K562 (cell line): ENCODE data around the gene ANKRD34A. TPM values are rescaled to one million over a fixed set of nuclear protein-coding genes. Genes with fewer than 3 reads are reported as not detected.

ENCODE experiments used
- ATAC-seq: fragments of 200-7000 bp; cut with Tn5 transposase; 3 replicates; pipeline ENCODE4 v1.9.1; 2020; ENCODE audit warnings: moderate library complexity
- BruUV-seq: library from RNA; stranded (reverse); fragments of 400-500 nt; replicated peaks from 2 replicates; lab custom pipeline; 2021; lab: Mats Ljungman, UMichigan
- CTCF ChIA-PET: fragments of 300-600 bp; formaldehyde crosslinking; extraction: SDS; loops from one replicate; lab custom pipeline; 2021; ENCODE audit warnings: low intra/inter-chr PET ratio; lab: Yijun Ruan, JAX
- POLR2A ChIA-PET: fragments of 300-600, 350-650 bp; sonication (Branson Sonifier 250); formaldehyde crosslinking; extraction: SDS; loops from one replicate; lab custom pipeline; 2021; ENCODE audit warnings: antibody characterized with exemption, inconsistent platforms; lab: Yijun Ruan, JAX
- DNase-seq, 4 experiments: peaks; one replicate each; pipeline versions ENCODE4 v3.0.0 to v3.0.0-alpha.2; 2011 to 2018; ENCODE audit warnings: low spot score in 3 of 4, mixed read lengths in 3 of 4; ENCODE audit errors: extremely low read depth in 1 of 4
- FAIRE-seq: peaks from 2 replicates; lab custom pipeline; 2011; peaks lifted over from hg19 to GRCh38; lab: Jason Lieb, UNC
- H2AFZ ChIP-seq: 2 replicates; pipeline ENCODE4 v1.6.0; 2011; ENCODE audit warnings: low read depth, low read length, control low read depth, inconsistent platforms
- H3K27ac ChIP-seq: fragments of 200-600 bp; 3 replicates; pipeline ENCODE4 v1.8.0; 2011; ENCODE audit warnings: low read depth, mild to moderate bottlenecking, control low read depth, inconsistent platforms, low read length, moderate library complexity, mixed read lengths; ENCODE audit errors: extremely low read depth
- H3K27me3 ChIP-seq, 2 experiments: fragments of 300-600 bp in 1 of 2; 2 replicates in 1 of 2; 3 replicates in 1 of 2; pipeline versions ENCODE4 v1.6.0 to v1.8.0; 2011; ENCODE audit warnings: inconsistent platforms in 2 of 2, low read length in 2 of 2, mild to moderate bottlenecking in 1 of 2, mixed read lengths in 1 of 2, moderate library complexity in 1 of 2; ENCODE audit not compliant: control insufficient read depth in 2 of 2, insufficient read depth in 2 of 2
- H3K36me3 ChIP-seq: fragments of 300-600 bp; 3 replicates; pipeline ENCODE4 v1.8.0; 2011; ENCODE audit warnings: mild to moderate bottlenecking, low read length, inconsistent platforms; ENCODE audit not compliant: control insufficient read depth, insufficient read depth
- H3K4me1 ChIP-seq, 2 experiments: fragments of 200-600 bp in 1 of 2; replicated peaks in 1 of 2; 2 replicates in 1 of 2; 3 replicates in 1 of 2; pipeline versions ENCODE4 v1.5.1 to v1.8.0; 2011; ENCODE audit warnings: inconsistent platforms in 2 of 2, low read length in 2 of 2, mild to moderate bottlenecking in 1 of 2, mixed read lengths in 1 of 2, moderate library complexity in 1 of 2; ENCODE audit not compliant: control insufficient read depth in 2 of 2, insufficient read depth in 2 of 2
- H3K4me2 ChIP-seq: 2 replicates; pipeline ENCODE4 v1.6.1; 2011; ENCODE audit warnings: low read length, control low read depth, inconsistent platforms, mixed read lengths; ENCODE audit not compliant: insufficient read depth
- H3K4me3 ChIP-seq: fragments of 200-600 bp; sonication (generic), shearing (Covaris generic); 2 replicates; pipeline ENCODE4 v1.5.1; 2016; ENCODE audit warnings: control low read depth, inconsistent platforms
- H3K79me2 ChIP-seq: fragments of 200-600 bp; 3 replicates; pipeline ENCODE4 v1.8.0; 2011; ENCODE audit warnings: low read length, inconsistent platforms; ENCODE audit not compliant: control insufficient read depth, insufficient read depth
- H3K9ac ChIP-seq, 2 experiments: 2 replicates each; pipeline versions ENCODE4 v1.6.0 to v1.6.1; 2011; ENCODE audit warnings: low read depth in 2 of 2, low read length in 2 of 2, control low read depth in 1 of 2, inconsistent platforms in 1 of 2, mild to moderate bottlenecking in 1 of 2, mixed read lengths in 1 of 2; ENCODE audit not compliant: insufficient read depth in 1 of 2
- H3K9me1 ChIP-seq: one replicate; pipeline ENCODE4 v1.6.0; 2011; ENCODE audit warnings: inconsistent platforms, mild to moderate bottlenecking, low read length, moderate library complexity; ENCODE audit not compliant: control insufficient read depth, insufficient read depth
- H3K9me3 ChIP-seq: replicated peaks from 2 replicates; pipeline ENCODE4 v1.5.1; 2011; ENCODE audit warnings: low read depth, low read length, inconsistent platforms; ENCODE audit not compliant: control insufficient read depth, insufficient read depth
- H4K20me1 ChIP-seq: replicated peaks from 2 replicates; pipeline ENCODE4 v1.6.1; 2011; ENCODE audit warnings: low read length, inconsistent platforms, mixed read lengths; ENCODE audit not compliant: control insufficient read depth, insufficient read depth
- ASH1L ChIP-seq: fragments of 450-650 bp; IDR thresholded peaks from 2 replicates; pipeline ENCODE4 v1.6.1; 2018; ENCODE audit warnings: borderline replicate concordance, mild to moderate bottlenecking, low read depth; ENCODE audit not compliant: partially characterized antibody
- BRD9 ChIP-seq: fragments of 450-650 bp; IDR thresholded peaks from 2 replicates; pipeline ENCODE4 v1.6.1; 2018; ENCODE audit warnings: low read depth; ENCODE audit not compliant: partially characterized antibody
- FOXM1 ChIP-seq, 2 experiments: fragments of 450-650 bp in 1 of 2; sonication (generic) in 1 of 2; formaldehyde crosslinking in 1 of 2; IDR thresholded peaks; 2 replicates each; pipeline versions ENCODE4 v1.6.1 to v1.9.0; 2017 to 2022; ENCODE audit warnings: low read depth in 2 of 2, mild to moderate bottlenecking in 2 of 2, missing genetic modification reagents in 1 of 2, moderate library complexity in 1 of 2
- GTF2E2 ChIP-seq: fragments of 200-800 bp; sonication (Bioruptor generic); IDR thresholded peaks from 2 replicates; pipeline ENCODE4 v1.6.1; 2016; ENCODE audit warnings: missing genetic modification characterization, missing compliant biosample characterization
- JUN ChIP-seq, 2 experiments: sonication (generic) in 1 of 2; formaldehyde crosslinking in 1 of 2; IDR thresholded peaks; 2 replicates each; pipeline versions ENCODE4 v1.6.1 to v1.8.0; 2012 to 2022; ENCODE audit warnings: borderline replicate concordance in 2 of 2, mild to moderate bottlenecking in 2 of 2, improper control_type of control experiment in 1 of 2, low read depth in 1 of 2, low read length in 1 of 2, missing genetic modification reagents in 1 of 2
- KAT2B ChIP-seq: IDR thresholded peaks from one replicate; pipeline ENCODE4 v1.6.1; 2012; ENCODE audit warnings: low read depth, mild to moderate bottlenecking, control low read depth, inconsistent platforms, low read length, moderate library complexity
- NFYB ChIP-seq: IDR thresholded peaks from 2 replicates; pipeline ENCODE4 v1.6.1; 2011; ENCODE audit warnings: mild to moderate bottlenecking, moderate library complexity; ENCODE audit not compliant: insufficient read length; ENCODE audit errors: extremely low read depth
- NR2C1 ChIP-seq, 2 experiments: fragments of 450-650 bp; IDR thresholded peaks; 2 replicates each; pipeline ENCODE4 v1.6.1; 2017; ENCODE audit warnings: mild to moderate bottlenecking in 2 of 2, antibody characterized with exemption in 1 of 2, inconsistent platforms in 1 of 2, missing compliant biosample characterization in 1 of 2, missing genetic modification characterization in 1 of 2
- SMC3 ChIP-seq: conservative IDR thresholded peaks from 2 replicates; pipeline ENCODE4 v1.6.1; 2011; ENCODE audit warnings: low read depth, low read length, improper control_type of control experiment; ENCODE audit not compliant: insufficient read depth
- ZBTB7A ChIP-seq: IDR thresholded peaks from 2 replicates; pipeline ENCODE4 v1.6.1; 2011; ENCODE audit warnings: low read depth, mild to moderate bottlenecking, low read length, moderate library complexity, borderline replicate concordance; ENCODE audit not compliant: control insufficient read depth
- ZC3H11A ChIP-seq: IDR thresholded peaks from 2 replicates; pipeline ENCODE4 v1.6.1; 2012; ENCODE audit warnings: low read depth, low read length, improper control_type of control experiment
- ZFP91 ChIP-seq: sonication (generic); formaldehyde crosslinking; IDR thresholded peaks from 2 replicates; pipeline ENCODE4 v1.8.0; 2022; ENCODE audit warnings: mild to moderate bottlenecking, missing genetic modification reagents
- ZNF644 ChIP-seq: fragments of 200-800 bp; sonication (Bioruptor generic); IDR thresholded peaks from 2 replicates; pipeline ENCODE4 v1.6.1; 2016; ENCODE audit warnings: low read depth, missing genetic modification characterization, missing compliant biosample characterization
- WGBS: fragments of 100-300 bp; shearing (Covaris generic); methylation state at CpG from one replicate; pipeline ENCODE4 v1.1.6; 2016; ENCODE audit warnings: low coverage, mixed read lengths; ENCODE audit not compliant: insufficient coverage; ENCODE audit errors: missing lambda C conversion rate; 5-methylcytosine and 5-hydroxymethylcytosine counted together
- in situ Hi-C: fragments of 300-500 bp; cut with MboI; formaldehyde crosslinking; loops from 4 replicates; pipeline ENCODE4 v1.15.0; 2018; ENCODE audit warnings: inconsistent platforms, mixed read lengths
- intact Hi-C: fragments of 100-400 bp; cut with micrococcal nuclease; formaldehyde crosslinking; loops from 2 replicates; pipeline ENCODE4 v1.14.2; 2022
- polyA plus RNA-seq, 8 experiments: library from polyadenylated mRNA; depleted of rRNA in 4 of 8; stranded (reverse) in 5 of 8; unstranded in 3 of 8; fragments of >200 nt; fragmentation: Nextera tagmentation in 2 of 8; fragmentation: Illumina TruSeq in 1 of 8; extraction: Ambion mirVana in 2 of 8; extraction: Trizol in 1 of 8; gene quantifications; 2 replicates each; pipeline versions ENCODE4 v1.2.1 to v1.2.3, GENCODE V29; 2011 to 2014; ENCODE audit warnings: inconsistent platforms in 1 of 8, missing spikeins in 1 of 8
- total RNA-seq, 7 experiments: library from RNA; depleted of rRNA in 6 of 7; stranded (reverse); fragments of >200 nt in 6 of 7; fragmentation: Illumina TruSeq in 2 of 7; extraction: Trizol in 2 of 7; gene quantifications; 2 replicates each; pipeline versions ENCODE4 v1.2.1 to v1.2.3, GENCODE V29; 2011 to 2021; ENCODE audit warnings: low replicate concordance in 1 of 7
- TF ChIP-seq, protein P1 (sequence below): IDR thresholded peaks from 2 replicates; pipeline ENCODE4 v1.6.1; 2014; ENCODE audit warnings: antibody characterized with exemption

ANKRD34A gene
- total and polyA plus RNA-seq, 9 of the 15 experiments (the other 6 are each of a cell fraction or from before 2014, with no cell fraction given), result 0.06 to 1.6 (median 0.43) TPM

DNA sequence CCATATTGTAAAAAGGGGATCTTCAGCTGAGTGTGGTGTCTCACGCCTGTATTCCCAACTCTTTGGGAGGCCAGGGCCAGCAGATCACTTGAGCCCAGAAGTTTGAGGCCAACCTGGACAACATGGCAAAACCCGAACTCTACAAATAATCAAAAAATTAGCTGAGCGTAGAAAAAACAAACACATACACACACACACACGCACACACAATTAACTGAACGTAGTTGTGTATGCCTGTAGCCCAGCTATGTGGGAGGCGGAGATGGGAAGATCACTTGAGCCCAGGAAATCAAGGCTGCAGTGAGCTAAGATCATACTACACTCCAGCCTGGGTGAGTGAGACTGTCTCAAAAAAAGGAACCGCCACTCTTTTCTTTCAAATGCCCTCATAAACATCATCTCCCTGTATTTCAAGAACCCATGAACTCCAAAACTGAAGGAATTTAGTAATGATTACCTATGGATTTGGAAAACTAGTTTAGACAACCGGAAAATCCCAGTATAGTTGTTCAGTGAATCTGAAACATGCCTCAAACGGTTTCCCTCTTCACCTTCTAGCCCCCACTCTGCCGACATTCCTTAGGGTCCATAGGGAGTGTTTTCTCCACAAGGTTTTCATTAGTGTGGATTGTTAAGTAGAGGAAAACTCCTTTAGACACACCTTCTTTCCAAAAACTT lies 27.5 kb upstream of the ANKRD34A start (continued):
- TF ChIP-seq ZFP91 (CRISPR knock-in tag), result no peak

- no peak overlapping the region for H2AFZ ChIP-seq
- intact Hi-C loops, result loop anchor here (1.0 to 2.0 kb wide), 2 partner anchors 11 to 16 kb away; no protein-coding TSS in a partner anchor
- peak; percentile 25 for ATAC-seq
- TF ChIP-seq ZNF644 (no peak), ASH1L (no peak), JUN (IDR thresholded peaks at IDR 0.05; ENCODE audit: borderline replicate concordance, low read depth, low read length) (0 out of 2 replicates have a peak, but pooled peaks have one; percentile 7), JUN (CRISPR knock-in tag; IDR thresholded peaks at IDR 0.05; ENCODE audit: borderline replicate concordance) (no peak), GTF2E2 (tag) (no peak), SMC3 (no peak), ZC3H11A (no peak), NFYB (no peak), BRD9 (no peak), FOXM1 (IDR thresholded peaks at IDR 0.05; ENCODE audit: low read depth) (no peak), FOXM1 (CRISPR knock-in tag; IDR thresholded peaks at IDR 0.05; ENCODE audit: low read depth) (no peak), NR2C1 (IDR thresholded peaks at IDR 0.05) (no peak), NR2C1 (tag; IDR thresholded peaks at IDR 0.05) (0 out of 2 replicates have a peak, but pooled peaks have one; percentile 29), KAT2B (no peak), ZBTB7A (no peak)
- TF ChIP-seq, protein P1, sequence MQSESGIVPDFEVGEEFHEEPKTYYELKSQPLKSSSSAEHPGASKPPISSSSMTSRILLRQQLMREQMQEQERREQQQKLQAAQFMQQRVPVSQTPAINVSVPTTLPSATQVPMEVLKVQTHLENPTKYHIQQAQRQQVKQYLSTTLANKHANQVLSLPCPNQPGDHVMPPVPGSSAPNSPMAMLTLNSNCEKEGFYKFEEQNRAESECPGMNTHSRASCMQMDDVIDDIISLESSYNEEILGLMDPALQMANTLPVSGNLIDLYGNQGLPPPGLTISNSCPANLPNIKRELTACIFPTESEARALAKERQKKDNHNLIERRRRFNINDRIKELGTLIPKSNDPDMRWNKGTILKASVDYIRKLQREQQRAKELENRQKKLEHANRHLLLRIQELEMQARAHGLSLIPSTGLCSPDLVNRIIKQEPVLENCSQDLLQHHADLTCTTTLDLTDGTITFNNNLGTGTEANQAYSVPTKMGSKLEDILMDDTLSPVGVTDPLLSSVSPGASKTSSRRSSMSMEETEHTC, result no peak
Observed at GRCh38 chr1:145990249-145990855, 26.0 kb upstream of the ANKRD34A start.

More at GRCh38 chr1:145990249-145990855, 26.0 kb upstream of the ANKRD34A start:
- FAIRE-seq (no peak), DNase-seq (no peak)
- 45% methylated on average over 7 of the region's 7 CpGs for WGBS
- Histone ChIP-seq H3K4me2 (no peak overlapping the region), H3K9me1 (peaks cover 3% of the 10 kb centered on the region), H3K9me3 (no peaks in the 10 kb centered on the region), H3K9ac (no peak overlapping the region), H4K20me1 (peaks cover 34% of the 10 kb centered on the region), H3K79me2 (peaks cover 40% of the 10 kb centered on the region), H3K4me1 (peaks cover 4 to 22% of the 10 kb centered on the region in 2 experiments; a peak in 4 of 5 replicates), H3K36me3 (peaks cover 36% of the 10 kb centered on the region), H3K4me3 (no peak overlapping the region), H3K27me3 (no peaks in the 10 kb centered on the region), H3K27ac (no peak overlapping the region)
- no TSS peak for BruUV-seq
- in situ Hi-C loops, result no loop called here
- CTCF ChIA-PET, result no interaction called here
- POLR2A ChIA-PET, result interaction anchor here (0.6 to 14.0 kb wide), 17 partner anchors 8 to 131 kb away, joined by 3 to 320 read pairs (median 6); partner anchors contain the start of genes ANKRD34A, LIX1L, PIAS3 and POLR3GL
